K562 (cell line): ENCODE measurements around the gene PHYH. TPM values are rescaled to one million over a fixed set of nuclear protein-coding genes. Genes with fewer than 3 reads are reported as not detected.

Source experiments
- ATAC-seq: fragments of 200-7000 bp; cut with Tn5 transposase; 3 replicates; pipeline ENCODE4 v1.9.1; 2020; ENCODE audit warnings: moderate library complexity
- BruUV-seq: library from RNA; stranded (reverse); fragments of 400-500 nt; replicated peaks from 2 replicates; lab custom pipeline; 2021; lab: Mats Ljungman, UMichigan
- CTCF ChIA-PET: fragments of 300-600 bp; formaldehyde crosslinking; extraction: SDS; loops from one replicate; lab custom pipeline; 2021; ENCODE audit warnings: low intra/inter-chr PET ratio; lab: Yijun Ruan, JAX
- POLR2A ChIA-PET: fragments of 300-600, 350-650 bp; sonication (Branson Sonifier 250); formaldehyde crosslinking; extraction: SDS; loops from one replicate; lab custom pipeline; 2021; ENCODE audit warnings: antibody characterized with exemption, inconsistent platforms; lab: Yijun Ruan, JAX
- DNase-seq, 4 experiments: peaks; one replicate each; pipeline versions ENCODE4 v3.0.0 to v3.0.0-alpha.2; 2011 to 2018; ENCODE audit warnings: low spot score in 3 of 4, mixed read lengths in 3 of 4; ENCODE audit errors: extremely low read depth in 1 of 4
- FAIRE-seq: peaks from 2 replicates; lab custom pipeline; 2011; peaks lifted over from hg19 to GRCh38; lab: Jason Lieb, UNC
- H2AFZ ChIP-seq: 2 replicates; pipeline ENCODE4 v1.6.0; 2011; ENCODE audit warnings: low read depth, low read length, control low read depth, inconsistent platforms
- H3K27ac ChIP-seq: fragments of 200-600 bp; 3 replicates; pipeline ENCODE4 v1.8.0; 2011; ENCODE audit warnings: low read depth, mild to moderate bottlenecking, control low read depth, inconsistent platforms, low read length, moderate library complexity, mixed read lengths; ENCODE audit errors: extremely low read depth
- H3K27me3 ChIP-seq, 2 experiments: fragments of 300-600 bp in 1 of 2; 2 replicates in 1 of 2; 3 replicates in 1 of 2; pipeline versions ENCODE4 v1.6.0 to v1.8.0; 2011; ENCODE audit warnings: inconsistent platforms in 2 of 2, low read length in 2 of 2, mild to moderate bottlenecking in 1 of 2, mixed read lengths in 1 of 2, moderate library complexity in 1 of 2; ENCODE audit not compliant: control insufficient read depth in 2 of 2, insufficient read depth in 2 of 2
- H3K36me3 ChIP-seq: fragments of 300-600 bp; 3 replicates; pipeline ENCODE4 v1.8.0; 2011; ENCODE audit warnings: mild to moderate bottlenecking, low read length, inconsistent platforms; ENCODE audit not compliant: control insufficient read depth, insufficient read depth
- H3K4me1 ChIP-seq, 2 experiments: fragments of 200-600 bp in 1 of 2; replicated peaks in 1 of 2; 2 replicates in 1 of 2; 3 replicates in 1 of 2; pipeline versions ENCODE4 v1.5.1 to v1.8.0; 2011; ENCODE audit warnings: inconsistent platforms in 2 of 2, low read length in 2 of 2, mild to moderate bottlenecking in 1 of 2, mixed read lengths in 1 of 2, moderate library complexity in 1 of 2; ENCODE audit not compliant: control insufficient read depth in 2 of 2, insufficient read depth in 2 of 2
- H3K4me2 ChIP-seq: 2 replicates; pipeline ENCODE4 v1.6.1; 2011; ENCODE audit warnings: low read length, control low read depth, inconsistent platforms, mixed read lengths; ENCODE audit not compliant: insufficient read depth
- H3K4me3 ChIP-seq: fragments of 200-600 bp; sonication (generic), shearing (Covaris generic); 2 replicates; pipeline ENCODE4 v1.5.1; 2016; ENCODE audit warnings: control low read depth, inconsistent platforms
- H3K79me2 ChIP-seq: fragments of 200-600 bp; 3 replicates; pipeline ENCODE4 v1.8.0; 2011; ENCODE audit warnings: low read length, inconsistent platforms; ENCODE audit not compliant: control insufficient read depth, insufficient read depth
- H3K9ac ChIP-seq, 2 experiments: 2 replicates each; pipeline versions ENCODE4 v1.6.0 to v1.6.1; 2011; ENCODE audit warnings: low read depth in 2 of 2, low read length in 2 of 2, control low read depth in 1 of 2, inconsistent platforms in 1 of 2, mild to moderate bottlenecking in 1 of 2, mixed read lengths in 1 of 2; ENCODE audit not compliant: insufficient read depth in 1 of 2
- H3K9me1 ChIP-seq: one replicate; pipeline ENCODE4 v1.6.0; 2011; ENCODE audit warnings: inconsistent platforms, mild to moderate bottlenecking, low read length, moderate library complexity; ENCODE audit not compliant: control insufficient read depth, insufficient read depth
- H3K9me3 ChIP-seq: replicated peaks from 2 replicates; pipeline ENCODE4 v1.5.1; 2011; ENCODE audit warnings: low read depth, low read length, inconsistent platforms; ENCODE audit not compliant: control insufficient read depth, insufficient read depth
- H4K20me1 ChIP-seq: replicated peaks from 2 replicates; pipeline ENCODE4 v1.6.1; 2011; ENCODE audit warnings: low read length, inconsistent platforms, mixed read lengths; ENCODE audit not compliant: control insufficient read depth, insufficient read depth
- E2F3 ChIP-seq: fragments of 250-450 bp; sonication (Bioruptor Pico); IDR thresholded peaks from 2 replicates; pipeline ENCODE4 v1.4.0; 2020; ENCODE audit warnings: mild to moderate bottlenecking
- NR0B1 ChIP-seq: fragments of 450-650 bp; IDR thresholded peaks from one replicate; pipeline ENCODE4 v1.6.1; 2018; ENCODE audit warnings: mild to moderate bottlenecking, moderate library complexity; ENCODE audit not compliant: partially characterized antibody
- RBM25 ChIP-seq: fragments of 200-400 bp; formaldehyde crosslinking; IDR thresholded peaks from 2 replicates; pipeline ENCODE4 v1.6.1; 2018; ENCODE audit warnings: low read length, low read depth, moderate library complexity; ENCODE audit not compliant: severe bottlenecking
- ZKSCAN3 ChIP-seq: fragments of 250-450 bp; sonication (Bioruptor Pico); IDR thresholded peaks from 2 replicates; pipeline ENCODE4 v1.4.0; 2020
- ZNF3 ChIP-seq: fragments of 250-450 bp; sonication (Bioruptor Pico); IDR thresholded peaks from 2 replicates; pipeline ENCODE4 v1.5.0; 2021; ENCODE audit warnings: mild to moderate bottlenecking, moderate library complexity
- ZSCAN29 ChIP-seq: fragments of 450-650 bp; IDR thresholded peaks from 2 replicates; pipeline ENCODE4 v1.6.1; 2017
- WGBS: fragments of 100-300 bp; shearing (Covaris generic); methylation state at CpG from one replicate; pipeline ENCODE4 v1.1.6; 2016; ENCODE audit warnings: low coverage, mixed read lengths; ENCODE audit not compliant: insufficient coverage; ENCODE audit errors: missing lambda C conversion rate; 5-methylcytosine and 5-hydroxymethylcytosine counted together
- in situ Hi-C: fragments of 300-500 bp; cut with MboI; formaldehyde crosslinking; loops from 4 replicates; pipeline ENCODE4 v1.15.0; 2018; ENCODE audit warnings: inconsistent platforms, mixed read lengths
- intact Hi-C: fragments of 100-400 bp; cut with micrococcal nuclease; formaldehyde crosslinking; loops from 2 replicates; pipeline ENCODE4 v1.14.2; 2022
- polyA plus RNA-seq, 8 experiments: library from polyadenylated mRNA; depleted of rRNA in 4 of 8; stranded (reverse) in 5 of 8; unstranded in 3 of 8; fragments of >200 nt; fragmentation: Nextera tagmentation in 2 of 8; fragmentation: Illumina TruSeq in 1 of 8; extraction: Ambion mirVana in 2 of 8; extraction: Trizol in 1 of 8; gene quantifications; 2 replicates each; pipeline versions ENCODE4 v1.2.1 to v1.2.3, GENCODE V29; 2011 to 2014; ENCODE audit warnings: inconsistent platforms in 1 of 8, missing spikeins in 1 of 8
- total RNA-seq, 7 experiments: library from RNA; depleted of rRNA in 6 of 7; stranded (reverse); fragments of >200 nt in 6 of 7; fragmentation: Illumina TruSeq in 2 of 7; extraction: Trizol in 2 of 7; gene quantifications; 2 replicates each; pipeline versions ENCODE4 v1.2.1 to v1.2.3, GENCODE V29; 2011 to 2021; ENCODE audit warnings: low replicate concordance in 1 of 7

The PHYH gene
- total and polyA plus RNA-seq, 9 of the 15 experiments (the other 6 are each of a cell fraction or from before 2014, with no cell fraction given) = 3.8 to 6.9 (median 5.7) TPM

GRCh38 chr10:13262433-13262832 lies 37.4 kb downstream of the PHYH start:
- no peaks in the 10 kb centered on the region; a peak in 2 of 5 replicates for H3K27me3 ChIP-seq
- no peak overlapping the region for H3K4me2 ChIP-seq
- H3K9me1 ChIP-seq = no peaks in the 10 kb centered on the region
- DNase-seq = no peak
- in situ Hi-C loops = no loop called here
- H3K9me3 ChIP-seq = no peaks in the 10 kb centered on the region
- no peaks in the 10 kb centered on the region for H4K20me1 ChIP-seq
- H3K4me1 ChIP-seq = peaks cover 2 to 3% of the 10 kb centered on the region in 2 experiments; a peak in 3 of 5 replicates
- H3K4me3 ChIP-seq = no peak overlapping the region
- no peak for ATAC-seq
- no TSS peak for BruUV-seq
- H3K27ac ChIP-seq = no peak overlapping the region
- ChIA-PET CTCF (no interaction called here), POLR2A (no interaction called here)
- intact Hi-C loops = no loop called here
- H2AFZ ChIP-seq = no peak overlapping the region
- WGBS = 0% methylated on average over 1 of the region's 1 CpG
- H3K36me3 ChIP-seq = no peaks in the 10 kb centered on the region
- no peaks in the 10 kb centered on the region for H3K79me2 ChIP-seq
- TF ChIP-seq ZNF3 (CRISPR knock-in tag) (no peak), RBM25 (peak; percentile 86)
- no peak for FAIRE-seq
- no peak overlapping the region for H3K9ac ChIP-seq

- Histone ChIP-seq H3K4me3 (no peak overlapping the region), H3K9ac (no peak overlapping the region), H3K4me2 (no peak overlapping the region)
- no peak for DNase-seq
- in situ Hi-C loops = no loop called here
- TF ChIP-seq ZSCAN29 = no peak
- TF ChIP-seq NR0B1 = no peak
- TF ChIP-seq ZKSCAN3 (CRISPR knock-in tag) = no peak
- no peak for TF ChIP-seq E2F3 (CRISPR knock-in tag)
- TF ChIP-seq, all 486 proteins: peak for 0
- H3K27ac ChIP-seq = no peak overlapping the region
- H4K20me1 ChIP-seq = no peaks in the 10 kb centered on the region
- no peaks in the 10 kb centered on the region; a peak in 1 of 5 replicates for H3K27me3 ChIP-seq
- no peaks in the 10 kb centered on the region for H3K36me3 ChIP-seq
- intact Hi-C loops = no loop called here
- H3K9me3 ChIP-seq = no peaks in the 10 kb centered on the region
- ChIA-PET POLR2A (no interaction called here), CTCF (no interaction called here)
- 8% methylated on average over 5 of the region's 5 CpGs for WGBS
- ATAC-seq = no peak
- peaks cover 0 to 2% of the 10 kb centered on the region in 2 experiments; a peak in 2 of 5 replicates for H3K4me1 ChIP-seq
- H3K9me1 ChIP-seq = no peaks in the 10 kb centered on the region
- H2AFZ ChIP-seq = no peak overlapping the region
- FAIRE-seq = no peak
- BruUV-seq = no TSS peak
- H3K79me2 ChIP-seq = no peaks in the 10 kb centered on the region
Measured at GRCh38 chr10:13257621-13258140, 42.2 kb downstream of the PHYH start.
